SK-N-DZ (cell line): ENCODE measurements around the gene SHBG.

ENCODE experiments used
- small RNA-seq, 2 experiments: library from RNA; depleted of rRNA; stranded (forward); fragments of <200 nt; gene quantifications; one replicate each; pipeline ENCODE3, GENCODE V24; 2014

Gene SHBG

Small RNA genes lying within 50 kb of the gene (small RNA-seq; reads per million reads assigned to genes)
- gene CD68, result 0 reads per million in 2 experiments
